HG02852 (cell line): ENCODE measurements around the gene HESX1.

Source experiments
- ATAC-seq: cut with Tn5 transposase; IDR thresholded peaks from one replicate; pipeline ENCODE4 v1.9.1; 2021; ENCODE audit warnings: mild to moderate bottlenecking, moderate library complexity; ENCODE audit not compliant: unreplicated experiment

HESX1 gene

GRCh38 chr3:57168151-57168550 is 31.6 kb downstream of the HESX1 start:
- no peak for ATAC-seq

GRCh38 chr3:57166660-57167059 is 33.1 kb downstream of the HESX1 start:
- ATAC-seq, result no peak

- ATAC-seq, result no peak
Measured at GRCh38 chr3:57165641-57166040, 34.1 kb downstream of the HESX1 start.

- no peak for ATAC-seq
Measured at GRCh38 chr3:57164657-57165573, 34.9 kb downstream of the HESX1 start, which contains the start of gene IL17RD. Gene IL17RD (minus strand): TSS chr3:57165353. CDS start chr3:57165286, 67 bp downstream.

GRCh38 chr3:57164217-57164656 is 35.5 kb downstream of the HESX1 start:
- no peak for ATAC-seq

- no peak for ATAC-seq
Measured at GRCh38 chr3:57163751-57164150, 36.0 kb downstream of the HESX1 start.

GRCh38 chr3:57161915-57162314 is 37.9 kb downstream of the HESX1 start:
- no peak for ATAC-seq

- no peak for ATAC-seq
Measured at GRCh38 chr3:57160765-57161538, 38.8 kb downstream of the HESX1 start.

GRCh38 chr3:57160076-57160764 is 39.6 kb downstream of the HESX1 start:
- no peak for ATAC-seq

- no peak for ATAC-seq
Measured at GRCh38 chr3:57158813-57159738, 40.7 kb downstream of the HESX1 start.

- no peak for ATAC-seq
Measured at GRCh38 chr3:57158325-57158724, 41.5 kb downstream of the HESX1 start.

GRCh38 chr3:57157545-57157944 is 42.2 kb downstream of the HESX1 start:
- ATAC-seq, result no peak

- no peak for ATAC-seq
Measured at GRCh38 chr3:57155310-57155643, 44.5 kb downstream of the HESX1 start.

GRCh38 chr3:57154470-57155309 is 45.1 kb downstream of the HESX1 start:
- ATAC-seq, result no peak

GRCh38 chr3:57152151-57153143 is 47.3 kb downstream of the HESX1 start:
- ATAC-seq, result no peak

GRCh38 chr3:57151749-57152148 is 48.0 kb downstream of the HESX1 start:
- no peak for ATAC-seq

- no peak for ATAC-seq
Measured at GRCh38 chr3:57151021-57151449, 48.7 kb downstream of the HESX1 start.

GRCh38 chr3:57150113-57150581 is 49.6 kb downstream of the HESX1 start:
- no peak for ATAC-seq
